HepG2 (cell line): ENCODE measurements around the gene NDOR1. TPM values are rescaled to one million over a fixed set of nuclear protein-coding genes. Genes with fewer than 3 reads are reported as not detected.

Experiments used
- ATF7-NPFF ChIP-seq: sonication (generic); formaldehyde crosslinking; IDR thresholded peaks from 2 replicates; pipeline ENCODE4 v1.8.1; 2023; ENCODE audit warnings: mild to moderate bottlenecking, low read depth, missing genetic modification reagents, moderate library complexity
- E2F1 ChIP-seq: sonication (generic); formaldehyde crosslinking; IDR thresholded peaks from 2 replicates; pipeline ENCODE4 v1.5.0; 2020; ENCODE audit warnings: missing genetic modification reagents
- GABPA ChIP-seq, 2 experiments: IDR thresholded peaks; 2 replicates each; pipeline ENCODE4 v1.6.1; 2011 to 2016; ENCODE audit warnings: low read depth in 2 of 2, low read length in 1 of 2, missing biosample characterization in 1 of 2, missing genetic modification characterization in 1 of 2
- REST ChIP-seq, 2 experiments: IDR thresholded peaks; 2 replicates each; pipeline ENCODE4 v1.6.1; 2011 to 2012; ENCODE audit warnings: low read length in 2 of 2, borderline replicate concordance in 1 of 2, low read depth in 1 of 2, mild to moderate bottlenecking in 1 of 2, moderate library complexity in 1 of 2
- SNAPC4 ChIP-seq: sonication (generic); formaldehyde crosslinking; IDR thresholded peaks from 2 replicates; pipeline ENCODE4 v1.4.0; 2020; ENCODE audit warnings: mild to moderate bottlenecking, missing genetic modification reagents
- STAT5B ChIP-seq: sonication (generic); formaldehyde crosslinking; IDR thresholded peaks from 2 replicates; pipeline ENCODE4 v1.4.0; 2020; ENCODE audit warnings: missing genetic modification reagents
- THRA ChIP-seq: sonication (generic); formaldehyde crosslinking; IDR thresholded peaks from 2 replicates; pipeline ENCODE4 v1.4.0; 2020; ENCODE audit warnings: missing genetic modification reagents, borderline replicate concordance
- ZNF143 ChIP-seq: sonication (generic); formaldehyde crosslinking; IDR thresholded peaks from 2 replicates; pipeline ENCODE4 v1.4.0; 2020; ENCODE audit warnings: missing genetic modification reagents
- ZNF513 ChIP-seq: sonication (generic); formaldehyde crosslinking; conservative IDR thresholded peaks from 2 replicates; pipeline ENCODE4 v1.5.0; 2020; ENCODE audit warnings: missing genetic modification reagents
- ZNF558 ChIP-seq: sonication (generic); formaldehyde crosslinking; IDR thresholded peaks from 2 replicates; pipeline ENCODE4 v1.9.0; 2022; ENCODE audit warnings: mild to moderate bottlenecking, missing genetic modification reagents, borderline replicate concordance
- ZUFSP ChIP-seq: sonication (generic); formaldehyde crosslinking; IDR thresholded peaks from 2 replicates; pipeline ENCODE4 v1.9.0; 2021; ENCODE audit warnings: missing genetic modification reagents, mild to moderate bottlenecking, borderline replicate concordance
- polyA plus RNA-seq, 8 experiments: library from polyadenylated mRNA; depleted of rRNA in 3 of 8; stranded (reverse) in 7 of 8; unstranded in 1 of 8; fragments of >200 nt; fragmentation: Illumina TruSeq in 4 of 8; extraction: Trizol in 4 of 8; gene quantifications; 2 replicates each; pipeline versions ENCODE4 v1.2.1 to v1.2.3, GENCODE V29; 2011 to 2016; ENCODE audit warnings: low read depth in 4 of 8, missing spikeins in 1 of 8, mixed read lengths in 1 of 8; ENCODE audit not compliant: insufficient read depth in 1 of 8
- total RNA-seq, 5 experiments: library from RNA; depleted of rRNA; stranded (reverse); fragments of >200 nt; fragmentation: Illumina TruSeq; extraction: Trizol; gene quantifications; 2 replicates each; pipeline ENCODE4 v1.2.3, GENCODE V29; 2016; ENCODE audit warnings: low read depth in 1 of 5

NDOR1 gene
- total and polyA plus RNA-seq, 2 of the 13 experiments (the other 11 are each of a cell fraction or from before 2014, with no cell fraction given): 3.6 to 8.7 TPM

- TF ChIP-seq REST (IDR thresholded peaks at IDR 0.05; ENCODE audit: borderline replicate concordance in 1 of 2, low read depth in 1 of 2, low read length in 2 of 2): no peak
- TF ChIP-seq E2F1 (CRISPR knock-in tag): no peak
- peak; percentile 86 for TF ChIP-seq ZNF143 (CRISPR knock-in tag)
- TF ChIP-seq SNAPC4 (CRISPR knock-in tag): no peak
- no peak for TF ChIP-seq ZUFSP (CRISPR knock-in tag)
- TF ChIP-seq ZNF513 (CRISPR knock-in tag): no peak
- TF ChIP-seq STAT5B (CRISPR knock-in tag): no peak
- TF ChIP-seq THRA: no peak
- 0 out of 2 replicates have a peak, but pooled peaks have one; percentile 33 for TF ChIP-seq ZNF558 (CRISPR knock-in tag)
- peak; percentile 56; the same call in 1 of the 2 replicates for TF ChIP-seq ATF7-NPFF (CRISPR knock-in tag)
- TF ChIP-seq GABPA (IDR thresholded peaks at IDR 0.05; ENCODE audit: low read depth, low read length): no peak
- TF ChIP-seq GABPA (CRISPR knock-in tag; IDR thresholded peaks at IDR 0.05; ENCODE audit: low read depth): peak; percentile 94
Measured at GRCh38 chr9:137223078-137223970, 17.8 kb downstream of the NDOR1 start (continued).
